HTERT RPE-1 (cell line): ENCODE results near the gene FRAS1.
"Not testable (repeated sequence)": the region's sequence is repeated elsewhere in the genome, so short reads cannot be mapped to it uniquely, and the experiment has no call there.

Source experiments
- in situ Hi-C: fragments of 300-500 bp; cut with MboI; formaldehyde crosslinking; loops from 4 replicates; pipeline ENCODE4 v1.14.3; 2020; ENCODE audit warnings: low sequenced_read_pairs

Gene FRAS1

GRCh38 chr4:78484574-78484973 lies 427.5 kb downstream of the FRAS1 start:
- in situ Hi-C loops: no loop called here

DNA sequence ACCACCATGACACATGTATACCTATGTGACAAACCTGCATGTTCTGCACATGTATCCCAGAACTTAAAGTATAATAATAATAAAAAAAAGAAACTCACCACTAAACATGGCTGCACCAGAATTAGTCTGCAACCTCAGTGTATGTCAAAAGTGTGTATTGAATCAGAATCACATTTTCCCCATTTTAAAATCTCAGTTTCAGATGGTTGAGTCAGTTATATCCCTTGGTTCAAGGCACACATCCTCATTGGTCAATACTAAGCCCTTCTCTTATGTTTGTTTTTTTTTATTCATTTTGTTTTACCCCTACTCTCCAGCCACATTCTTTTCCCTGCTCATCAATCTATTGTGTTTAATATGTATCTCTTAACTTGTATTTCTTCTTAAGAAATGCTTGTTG lies 436.6 kb downstream of the FRAS1 start:
- in situ Hi-C loops: no loop called here

- in situ Hi-C loops: no loop called here
Measured at GRCh38 chr4:78496021-78496643, 439.0 kb downstream of the FRAS1 start.

- in situ Hi-C loops: not testable (repeated sequence)
Measured at GRCh38 chr4:78506260-78506659, 449.1 kb downstream of the FRAS1 start.

GRCh38 chr4:78509043-78509442 lies 451.9 kb downstream of the FRAS1 start:
- in situ Hi-C loops: no loop called here

GRCh38 chr4:78510108-78510507 lies 453.0 kb downstream of the FRAS1 start:
- in situ Hi-C loops: no loop called here

GRCh38 chr4:78510681-78511080 lies 453.6 kb downstream of the FRAS1 start:
- in situ Hi-C loops: no loop called here

DNA sequence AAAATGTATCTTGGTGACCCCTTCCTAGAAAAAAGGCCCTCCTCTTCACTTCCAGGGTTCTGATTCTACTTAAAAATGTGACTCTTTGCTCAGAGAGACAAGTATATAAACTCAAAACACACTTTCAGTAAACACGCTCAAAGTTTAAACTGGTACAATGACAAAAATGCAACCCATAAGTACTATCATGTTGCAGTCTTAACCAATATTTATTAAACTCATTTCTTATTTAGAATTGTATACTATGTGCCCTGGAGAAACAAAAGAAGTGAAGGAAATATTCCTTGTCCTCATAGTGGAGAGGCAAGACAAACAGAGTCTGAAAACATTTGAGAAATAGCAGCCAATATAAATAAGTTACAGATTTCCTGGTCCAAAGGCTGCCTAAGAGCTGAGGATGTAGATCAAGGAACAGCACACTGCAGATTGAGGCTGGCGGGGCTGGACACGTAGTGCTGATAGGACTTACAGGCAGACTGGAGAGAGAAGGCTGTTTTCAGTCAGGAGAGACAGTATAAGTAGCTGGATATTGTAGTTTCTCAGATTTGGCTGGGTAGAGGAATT lies 455.3 kb downstream of the FRAS1 start:
- in situ Hi-C loops: no loop called here

DNA sequence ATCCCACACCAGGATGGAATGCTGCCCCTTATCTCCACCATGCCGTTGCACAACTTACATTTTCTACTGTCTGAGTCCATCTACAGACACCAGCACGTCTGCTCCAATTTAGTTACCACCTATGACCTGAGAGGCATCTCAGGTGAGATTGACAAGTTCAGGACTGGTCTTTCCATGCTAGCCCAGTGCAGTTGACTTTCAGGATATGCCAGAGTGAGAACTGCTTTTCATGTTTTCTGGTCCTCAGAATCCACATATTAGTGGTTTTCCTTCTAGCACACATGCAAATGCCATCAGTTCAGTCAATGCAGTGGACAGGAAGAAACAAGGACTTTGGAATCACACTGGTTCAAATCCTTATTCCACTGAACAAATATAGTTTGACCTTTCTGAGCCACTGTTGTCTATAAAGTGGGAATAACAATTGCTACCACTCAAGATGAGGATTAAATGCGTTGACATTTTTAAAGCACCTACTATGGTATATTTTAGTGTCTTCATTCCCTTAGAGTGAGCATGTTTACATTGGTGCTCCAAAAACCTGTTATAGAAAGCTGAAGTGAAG lies 456.4 kb downstream of the FRAS1 start:
- in situ Hi-C loops: no loop called here

DNA sequence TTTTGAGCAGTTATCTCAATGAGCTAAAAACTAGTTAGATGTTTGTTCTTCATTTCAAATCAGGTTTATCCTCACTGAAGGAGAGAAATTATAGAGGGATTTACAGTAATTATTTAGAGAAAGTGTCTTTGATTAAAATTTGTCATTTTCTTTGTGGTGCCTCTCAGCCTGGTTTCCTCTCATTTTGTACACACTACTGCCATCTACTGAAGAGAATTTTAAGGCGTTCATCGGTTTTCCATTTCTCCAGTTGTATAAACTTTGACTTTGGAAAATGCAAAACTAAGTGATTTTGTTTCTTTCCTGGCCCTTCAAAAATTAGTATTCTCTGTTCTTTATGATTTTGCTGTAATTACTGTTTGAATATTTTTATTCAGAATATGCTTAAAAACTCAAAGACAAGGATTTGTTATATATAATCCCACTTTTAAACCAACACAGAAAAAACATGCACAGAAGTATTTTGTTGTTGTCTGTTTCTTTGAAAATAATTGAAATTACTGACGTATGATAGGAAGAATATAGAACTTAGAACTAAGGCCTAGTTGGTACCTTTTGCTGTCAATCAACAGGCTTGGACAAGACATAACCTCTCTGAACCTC lies 460.0 kb downstream of the FRAS1 start:
- in situ Hi-C loops: no loop called here

DNA sequence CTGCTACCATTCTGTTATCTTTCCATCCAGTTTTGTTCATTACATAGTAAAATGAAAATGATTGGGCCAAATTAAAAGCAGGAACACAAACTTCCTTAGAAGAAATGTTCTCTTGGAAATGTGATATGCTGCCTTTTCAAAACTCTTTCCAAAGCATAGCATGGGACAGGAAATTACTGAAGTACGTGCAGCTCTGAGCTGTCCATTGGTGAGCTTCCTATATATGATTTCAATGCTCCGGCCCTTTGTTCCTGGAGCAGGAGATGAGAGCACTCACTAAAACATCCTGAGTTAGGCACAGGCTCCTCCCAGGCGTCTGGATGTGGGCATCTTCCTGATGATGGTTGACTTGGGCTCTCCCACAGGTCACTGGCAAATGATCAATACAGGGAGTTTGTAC lies 461.4 kb downstream of the FRAS1 start:
- in situ Hi-C loops: no loop called here

DNA sequence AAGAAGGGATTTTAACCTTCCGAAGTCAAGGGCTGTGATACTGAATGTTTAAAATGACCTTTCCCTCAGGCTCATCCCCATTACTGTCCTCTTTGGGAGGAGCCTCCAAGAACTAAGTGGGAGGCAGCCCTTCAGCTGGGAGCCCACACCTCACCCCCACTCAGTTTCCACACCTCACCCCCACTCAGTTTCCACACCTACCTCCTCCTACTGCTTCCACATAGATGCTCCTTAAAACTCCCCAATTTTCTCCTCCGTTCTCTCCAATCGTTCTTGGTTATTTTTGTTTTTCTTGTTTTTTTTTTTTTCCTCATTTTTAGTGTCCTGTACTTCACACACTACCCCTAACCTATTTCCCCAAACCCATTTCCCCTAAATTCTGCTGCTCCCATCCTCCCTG lies 462.8 kb downstream of the FRAS1 start:
- in situ Hi-C loops: no loop called here

DNA sequence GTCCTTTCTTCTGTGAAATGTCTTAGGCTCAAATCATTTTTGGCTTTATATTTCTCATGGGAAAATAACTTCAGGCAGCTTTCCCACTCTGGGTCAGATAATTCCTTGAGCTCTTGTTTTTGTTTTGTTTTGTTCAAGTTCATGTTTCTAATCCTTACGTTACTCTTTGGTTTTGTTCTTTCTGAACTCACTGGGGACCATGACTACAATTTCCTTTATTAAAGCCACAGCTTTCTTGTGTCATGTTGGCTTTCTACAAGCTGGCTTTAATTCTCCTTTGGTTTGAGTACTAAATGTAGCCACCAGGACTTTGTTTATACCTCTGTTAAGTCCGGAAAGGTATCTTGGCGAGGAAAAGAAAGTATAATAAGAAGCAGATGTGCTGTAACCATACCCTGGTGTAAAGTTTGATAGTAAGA lies 463.7 kb downstream of the FRAS1 start:
- in situ Hi-C loops: no loop called here

DNA sequence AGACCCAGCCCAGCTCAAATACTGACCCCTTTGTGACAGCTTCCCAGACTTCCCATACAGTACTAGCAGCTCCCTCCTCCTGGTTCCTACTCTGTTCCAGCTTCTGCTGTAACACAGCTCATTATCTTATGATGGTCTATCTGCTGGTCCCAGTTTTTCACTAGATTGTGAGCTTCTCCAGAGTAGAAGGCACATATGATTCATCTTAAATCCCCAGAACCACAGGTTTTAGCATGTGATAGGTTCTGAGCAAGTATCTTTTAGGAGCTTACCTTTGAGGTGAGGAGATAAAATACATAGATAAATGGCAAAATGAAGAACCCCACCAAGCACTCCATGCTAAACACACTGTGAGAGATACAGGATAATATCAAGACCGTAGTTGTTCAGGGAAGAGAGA lies 466.9 kb downstream of the FRAS1 start:
- in situ Hi-C loops: no loop called here

GRCh38 chr4:78525559-78525958 lies 468.4 kb downstream of the FRAS1 start:
- in situ Hi-C loops: no loop called here

GRCh38 chr4:78527103-78527502 lies 470.0 kb downstream of the FRAS1 start:
- in situ Hi-C loops: no loop called here

GRCh38 chr4:78527555-78527954 lies 470.4 kb downstream of the FRAS1 start:
- in situ Hi-C loops: no loop called here

GRCh38 chr4:78528327-78528726 lies 471.2 kb downstream of the FRAS1 start:
- in situ Hi-C loops: no loop called here

- in situ Hi-C loops: no loop called here
Measured at GRCh38 chr4:78529569-78530209, 472.6 kb downstream of the FRAS1 start.

DNA sequence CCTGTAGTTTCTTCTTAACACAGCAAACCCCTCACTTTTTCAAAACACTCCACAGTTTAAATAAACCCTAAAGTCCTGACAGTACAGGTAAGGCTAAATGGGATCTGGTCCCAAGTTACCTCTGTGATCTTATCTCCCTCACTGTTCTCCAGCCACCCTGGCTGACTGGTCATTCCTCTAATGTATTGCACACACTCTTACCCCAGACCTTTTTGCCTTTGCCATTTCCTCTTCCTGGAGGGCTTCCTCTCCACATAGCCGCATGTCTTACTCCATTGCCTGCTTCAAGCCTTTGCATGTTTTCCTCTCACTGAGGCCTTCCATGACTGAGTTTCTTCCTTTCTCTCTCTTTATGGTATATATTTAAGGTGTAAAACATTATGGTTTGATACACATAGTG lies 474.9 kb downstream of the FRAS1 start:
- in situ Hi-C loops: no loop called here

- in situ Hi-C loops: no loop called here
Measured at GRCh38 chr4:78533854-78534253, 476.7 kb downstream of the FRAS1 start.
